ENCODE results near the gene TBC1D1.
A peak's percentile ranks its signal among the peaks of the same experiment; 100 is the strongest.
"Not testable (repeated sequence)": the region's sequence is repeated elsewhere in the genome, so short reads cannot be mapped to it uniquely, and the experiment has no call there.

The TBC1D1 gene

GRCh38 chr4:37960679-37961450 is 70.0 kb downstream of the TBC1D1 start:
- FAIRE-seq (no peak), DNase-seq (ENCODE audit: extremely low spot score, insufficient read length, low read depth) (no peak)

- DNase-seq (ENCODE audit: extremely low spot score, insufficient read length, low read depth) (no peak), FAIRE-seq (peak; percentile 67)
Observed at GRCh38 chr4:37964734-37965457, 74.0 kb downstream of the TBC1D1 start.

GRCh38 chr4:37966044-37966443 is 75.2 kb downstream of the TBC1D1 start:
- FAIRE-seq (no peak), DNase-seq (ENCODE audit: extremely low spot score, insufficient read length, low read depth) (no peak)

GRCh38 chr4:37967736-37968135 is 76.9 kb downstream of the TBC1D1 start:
- no peak for FAIRE-seq
- DNase-seq (ENCODE audit: extremely low spot score, insufficient read length, low read depth), result no peak

- FAIRE-seq, result no peak
- no peak for DNase-seq (ENCODE audit: extremely low spot score, insufficient read length, low read depth)
Observed at GRCh38 chr4:37968747-37969146, 77.9 kb downstream of the TBC1D1 start.

- FAIRE-seq (peak; percentile 29), DNase-seq (ENCODE audit: extremely low spot score, insufficient read length, low read depth) (no peak)
Observed at GRCh38 chr4:37970702-37971101, 79.8 kb downstream of the TBC1D1 start.

GRCh38 chr4:37971202-37971601 is 80.3 kb downstream of the TBC1D1 start:
- FAIRE-seq (no peak), DNase-seq (ENCODE audit: extremely low spot score, insufficient read length, low read depth) (no peak)

- FAIRE-seq, result no peak
- no peak for DNase-seq (ENCODE audit: extremely low spot score, insufficient read length, low read depth)
Observed at GRCh38 chr4:37973441-37973840, 82.6 kb downstream of the TBC1D1 start.

- not testable (repeated sequence) for FAIRE-seq; DNase-seq (ENCODE audit: extremely low spot score, insufficient read length, low read depth)
Observed at GRCh38 chr4:37975321-37975822, 84.5 kb downstream of the TBC1D1 start.

GRCh38 chr4:37976507-37976906 is 85.6 kb downstream of the TBC1D1 start:
- DNase-seq (ENCODE audit: extremely low spot score, insufficient read length, low read depth) (no peak), FAIRE-seq (no peak)

- FAIRE-seq (peak; percentile 5), DNase-seq (ENCODE audit: extremely low spot score, insufficient read length, low read depth) (peak; percentile 67)
Observed at GRCh38 chr4:37976991-37977470, 86.1 kb downstream of the TBC1D1 start.

- DNase-seq (ENCODE audit: extremely low spot score, insufficient read length, low read depth) (peak; percentile 49), FAIRE-seq (peak; percentile 78)
Observed at GRCh38 chr4:37977471-37978247, 86.8 kb downstream of the TBC1D1 start.

- no peak for FAIRE-seq
Observed at GRCh38 chr4:37978248-37978924, 87.5 kb downstream of the TBC1D1 start.

GRCh38 chr4:37980246-37980645 is 89.4 kb downstream of the TBC1D1 start:
- no peak for FAIRE-seq
- DNase-seq (ENCODE audit: extremely low spot score, insufficient read length, low read depth), result no peak

More at GRCh38 chr4:37978248-37978924, 87.5 kb downstream of the TBC1D1 start:
- DNase-seq (ENCODE audit: extremely low spot score, insufficient read length, low read depth), result no peak

GRCh38 chr4:37981425-37981824 is 90.5 kb downstream of the TBC1D1 start:
- DNase-seq (ENCODE audit: extremely low spot score, insufficient read length, low read depth) (no peak), FAIRE-seq (no peak)

GRCh38 chr4:37981844-37982720 is 91.2 kb downstream of the TBC1D1 start:
- DNase-seq (ENCODE audit: extremely low spot score, insufficient read length, low read depth) (no peak), FAIRE-seq (no peak)

GRCh38 chr4:37982736-37983135 is 91.9 kb downstream of the TBC1D1 start:
- no peak for DNase-seq (ENCODE audit: extremely low spot score, insufficient read length, low read depth)

GRCh38 chr4:37983951-37984350 is 93.1 kb downstream of the TBC1D1 start:
- FAIRE-seq, result no peak
- no peak for DNase-seq (ENCODE audit: extremely low spot score, insufficient read length, low read depth)

More at GRCh38 chr4:37982736-37983135, 91.9 kb downstream of the TBC1D1 start:
- FAIRE-seq, result no peak
